Right lobe of liver (tissue), 6 donors: ENCODE measurements around the gene SPOCD1. TPM values are rescaled to one million over a fixed set of nuclear protein-coding genes. Genes with fewer than 3 reads are reported as not detected.
A peak's percentile ranks its signal among the peaks of the same experiment; 100 is the strongest.
"Not testable (repeated sequence)": the region's sequence is repeated elsewhere in the genome, so short reads cannot be mapped to it uniquely, and the experiment has no call there.

ENCODE experiments used
- ATAC-seq, 4 donors: fragments of 200-7000 bp; cut with Tn5 transposase; one replicate each; pipeline ENCODE4 v1.9.1; 2020; ENCODE audit warnings: mild to moderate bottlenecking in 4 of 4, moderate library complexity in 4 of 4
- DNase-seq, 3 donors: peaks; one replicate each; pipeline ENCODE4 v3.0.0-alpha.2; 2020
- H3K27ac ChIP-seq, 3 donors: fragments of 200-600 bp; one replicate each; pipeline ENCODE4 v1.8.0; 2022
- H3K27me3 ChIP-seq, 2 donors: fragments of 200-600 bp; one replicate each; pipeline ENCODE4 v1.8.0; 2022
- H3K36me3 ChIP-seq, 4 donors: fragments of 200-600 bp; sonication (generic) in 1 of 4; one replicate each; pipeline versions ENCODE4 v1.5.1 to v1.8.0; 2017 to 2022; ENCODE audit warnings: control low read depth in 1 of 4
- H3K4me1 ChIP-seq, 4 donors: fragments of 200-600 bp; sonication (generic) in 1 of 4; one replicate each; pipeline versions ENCODE4 v1.5.1 to v1.8.0; 2017 to 2022; ENCODE audit warnings: control low read depth in 1 of 4
- H3K4me3 ChIP-seq, 3 donors: fragments of 200-600 bp; one replicate each; pipeline ENCODE4 v1.8.0; 2022
- H3K9me3 ChIP-seq, 4 donors: fragments of 200-600 bp; sonication (generic) in 1 of 4; one replicate each; pipeline versions ENCODE4 v1.5.1 to v1.8.0; 2017 to 2022; ENCODE audit warnings: control low read depth in 1 of 4
- CTCF ChIP-seq, 4 donors: fragments of 200-600 bp in 3 of 4; fragments of 450-650 bp in 1 of 4; IDR thresholded peaks; one replicate each; pipeline versions ENCODE4 v1.5.1 to v1.8.0; 2016 to 2022; ENCODE audit warnings: antibody characterized with exemption in 4 of 4, mild to moderate bottlenecking in 2 of 4
- POLR2A ChIP-seq: fragments of 450-650 bp; IDR thresholded peaks from one replicate; pipeline ENCODE4 v1.6.1; 2017; ENCODE audit warnings: antibody characterized with exemption, mild to moderate bottlenecking
- WGBS: methylation state at CpG from one replicate; pipeline ENCODE4 v1.1.6; 2018; ENCODE audit warnings: low coverage, low lambda C conversion rate; ENCODE audit not compliant: insufficient coverage; ENCODE audit errors: missing lambda C conversion rate; 5-methylcytosine and 5-hydroxymethylcytosine counted together
- intact Hi-C, 2 donors: fragments of 100-400 bp; cut with DNase I; formaldehyde crosslinking; loops; one replicate each; pipeline versions ENCODE4 v1.11.2 to v1.14.1; 2022
- total RNA-seq, 6 experiments: library from RNA; depleted of rRNA in 2 of 6; stranded (reverse); fragments of >200 nt in 2 of 6; fragmentation: NEBNext Ultra II Directional in 3 of 6; extraction: Animal tissue kit (Norgen Biotek cat#: 25700) in 3 of 6; gene quantifications; one replicate each; pipeline versions ENCODE4 v1.1.0 to v1.2.4, GENCODE V29; 2016 to 2023
- donor health status: DM: no; HTN: yes; CAD: no.
- donor health status: DM: no; HTN: no; CAD: no.
- donor health status: DM: no; HTN: no; CAD: no.
- donor health status: DM: no; HTN: yes; CAD: no.
- donor health status: DM: no; HTN: yes; CAD: no.

The SPOCD1 gene
- total RNA-seq, 6 experiments from 2014 or later: 0.15 to 0.74 (median 0.36) TPM; not detected in 2

- intact Hi-C loops: loop anchor here (10.0 kb wide), 2 partner anchors 136 to 146 kb away; no protein-coding TSS in a partner anchor
- H3K36me3 ChIP-seq: no peaks in the 10 kb centered on the region
- no peaks in the 10 kb centered on the region for H3K27me3 ChIP-seq
- ATAC-seq (peak in 1 of 4 donors; percentile 25), DNase-seq (no peak)
- no peak overlapping the region for H3K4me3 ChIP-seq
- 82% methylated on average over 7 of the region's 15 CpGs for WGBS
- TF ChIP-seq POLR2A (no peak), CTCF (IDR thresholded peaks at IDR 0.05) (no peak)
- no peak overlapping the region for H3K27ac ChIP-seq
- H3K4me1 ChIP-seq: no peaks in the 10 kb centered on the region
- no peaks in the 10 kb centered on the region for H3K9me3 ChIP-seq
These were observed 13.3 kb upstream of the SPOCD1 start for GRCh38 chr1:31828926-31829690.

- no peaks in the 10 kb centered on the region for H3K9me3 ChIP-seq
- intact Hi-C loops: loop anchor here (10.0 kb wide), 2 partner anchors 136 to 146 kb away; no protein-coding TSS in a partner anchor
- H3K27ac ChIP-seq: no peak overlapping the region
- ATAC-seq (no peak), DNase-seq (no peak)
- WGBS: 62% methylated on average over 8 of the region's 8 CpGs
- no peaks in the 10 kb centered on the region for H3K36me3 ChIP-seq
- no peaks in the 10 kb centered on the region for H3K27me3 ChIP-seq
- no peaks in the 10 kb centered on the region for H3K4me1 ChIP-seq
- no peak overlapping the region for H3K4me3 ChIP-seq
- TF ChIP-seq CTCF (IDR thresholded peaks at IDR 0.05) (no peak), POLR2A (no peak)
These were observed 12.5 kb upstream of the SPOCD1 start for GRCh38 chr1:31828341-31828740.

GRCh38 chr1:31823780-31824179, 8.0 kb upstream of the SPOCD1 start:
- Histone ChIP-seq H3K27ac (no peak overlapping the region), H3K36me3 (no peaks in the 10 kb centered on the region), H3K4me3 (no peak overlapping the region), H3K27me3 (no peaks in the 10 kb centered on the region), H3K9me3 (no peaks in the 10 kb centered on the region), H3K4me1 (no peaks in the 10 kb centered on the region)
- no peak for ATAC-seq
- 89% methylated on average over 4 of the region's 4 CpGs for WGBS
- DNase-seq: peak in 1 of 3 donors; percentile 23
- intact Hi-C loops: loop anchor here (10.0 kb wide), 2 partner anchors 141 to 151 kb away; no protein-coding TSS in a partner anchor
- TF ChIP-seq CTCF (IDR thresholded peaks at IDR 0.05) (no peak), POLR2A (no peak)

- TF ChIP-seq POLR2A (no peak), CTCF (IDR thresholded peaks at IDR 0.05) (no peak)
- intact Hi-C loops: loop anchor here (10.0 kb wide), 2 partner anchors 142 to 152 kb away; no protein-coding TSS in a partner anchor
- Histone ChIP-seq H3K4me3 (no peak overlapping the region), H3K9me3 (no peaks in the 10 kb centered on the region), H3K36me3 (no peaks in the 10 kb centered on the region), H3K27me3 (no peaks in the 10 kb centered on the region), H3K27ac (no peak overlapping the region), H3K4me1 (no peaks in the 10 kb centered on the region)
- DNase-seq (peak in 1 of 3 donors; percentile 23), ATAC-seq (no peak)
- WGBS: no CpG with 5 or more reads among the region's 3 CpGs
These were observed 6.9 kb upstream of the SPOCD1 start for GRCh38 chr1:31822766-31823165.

- H3K27me3 ChIP-seq, H3K4me3 ChIP-seq, H3K9me3 ChIP-seq, H3K27ac ChIP-seq, ATAC-seq, H3K36me3 ChIP-seq, H3K4me1 ChIP-seq: not testable (repeated sequence)
- peak in 1 of 3 donors; percentile 17 for DNase-seq
- intact Hi-C loops: loop anchor here (10.0 kb wide), 2 partner anchors 145 to 155 kb away; no protein-coding TSS in a partner anchor
- WGBS: 83% methylated on average over 1 of the region's 7 CpGs
These were observed 4.4 kb upstream of the SPOCD1 start for GRCh38 chr1:31820196-31820595.
